Measurements from ENCODE around the gene RAB11FIP5.
A peak's percentile ranks its signal among the peaks of the same experiment; 100 is the strongest.
"Not testable (repeated sequence)": the region's sequence is repeated elsewhere in the genome, so short reads cannot be mapped to it uniquely, and the experiment has no call there.

The RAB11FIP5 gene, protein sequence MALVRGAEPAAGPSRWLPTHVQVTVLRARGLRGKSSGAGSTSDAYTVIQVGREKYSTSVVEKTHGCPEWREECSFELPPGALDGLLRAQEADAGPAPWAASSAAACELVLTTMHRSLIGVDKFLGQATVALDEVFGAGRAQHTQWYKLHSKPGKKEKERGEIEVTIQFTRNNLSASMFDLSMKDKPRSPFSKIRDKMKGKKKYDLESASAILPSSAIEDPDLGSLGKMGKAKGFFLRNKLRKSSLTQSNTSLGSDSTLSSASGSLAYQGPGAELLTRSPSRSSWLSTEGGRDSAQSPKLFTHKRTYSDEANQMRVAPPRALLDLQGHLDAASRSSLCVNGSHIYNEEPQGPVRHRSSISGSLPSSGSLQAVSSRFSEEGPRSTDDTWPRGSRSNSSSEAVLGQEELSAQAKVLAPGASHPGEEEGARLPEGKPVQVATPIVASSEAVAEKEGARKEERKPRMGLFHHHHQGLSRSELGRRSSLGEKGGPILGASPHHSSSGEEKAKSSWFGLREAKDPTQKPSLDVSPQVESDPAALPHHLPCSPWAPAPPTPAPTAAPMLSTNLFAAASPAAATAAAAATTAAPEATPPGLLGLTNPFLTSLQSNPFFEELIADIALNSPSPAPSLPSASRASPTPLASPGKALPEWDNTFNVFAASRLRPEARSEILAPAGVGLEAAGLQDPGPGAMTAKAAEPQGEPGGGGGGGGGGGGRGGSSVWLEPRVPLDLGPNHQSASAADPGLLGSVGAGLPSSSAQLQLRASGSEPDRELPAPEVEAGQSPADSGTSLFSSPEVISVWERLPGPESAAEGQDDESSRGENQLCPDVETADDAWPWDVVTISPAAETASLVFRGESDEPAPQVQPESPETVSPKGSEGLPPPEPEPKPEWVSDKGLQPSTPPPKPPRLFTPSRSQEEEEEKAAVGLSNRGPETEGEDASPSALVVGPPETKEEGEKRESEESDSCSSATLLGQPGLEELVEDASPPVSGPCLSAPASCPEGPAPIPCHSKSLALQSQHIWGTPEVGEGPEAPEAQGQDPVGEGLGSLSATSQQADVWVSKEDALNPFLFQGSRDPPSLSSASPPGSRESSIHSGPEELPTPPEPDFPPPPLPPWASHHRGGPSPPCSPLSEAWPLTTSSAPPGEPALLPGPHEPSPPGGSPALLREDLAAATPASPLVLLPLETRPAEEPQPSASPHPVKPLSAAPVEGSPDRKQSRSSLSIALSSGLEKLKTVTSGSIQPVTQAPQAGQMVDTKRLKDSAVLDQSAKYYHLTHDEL (N-terminal part only)

DNA sequence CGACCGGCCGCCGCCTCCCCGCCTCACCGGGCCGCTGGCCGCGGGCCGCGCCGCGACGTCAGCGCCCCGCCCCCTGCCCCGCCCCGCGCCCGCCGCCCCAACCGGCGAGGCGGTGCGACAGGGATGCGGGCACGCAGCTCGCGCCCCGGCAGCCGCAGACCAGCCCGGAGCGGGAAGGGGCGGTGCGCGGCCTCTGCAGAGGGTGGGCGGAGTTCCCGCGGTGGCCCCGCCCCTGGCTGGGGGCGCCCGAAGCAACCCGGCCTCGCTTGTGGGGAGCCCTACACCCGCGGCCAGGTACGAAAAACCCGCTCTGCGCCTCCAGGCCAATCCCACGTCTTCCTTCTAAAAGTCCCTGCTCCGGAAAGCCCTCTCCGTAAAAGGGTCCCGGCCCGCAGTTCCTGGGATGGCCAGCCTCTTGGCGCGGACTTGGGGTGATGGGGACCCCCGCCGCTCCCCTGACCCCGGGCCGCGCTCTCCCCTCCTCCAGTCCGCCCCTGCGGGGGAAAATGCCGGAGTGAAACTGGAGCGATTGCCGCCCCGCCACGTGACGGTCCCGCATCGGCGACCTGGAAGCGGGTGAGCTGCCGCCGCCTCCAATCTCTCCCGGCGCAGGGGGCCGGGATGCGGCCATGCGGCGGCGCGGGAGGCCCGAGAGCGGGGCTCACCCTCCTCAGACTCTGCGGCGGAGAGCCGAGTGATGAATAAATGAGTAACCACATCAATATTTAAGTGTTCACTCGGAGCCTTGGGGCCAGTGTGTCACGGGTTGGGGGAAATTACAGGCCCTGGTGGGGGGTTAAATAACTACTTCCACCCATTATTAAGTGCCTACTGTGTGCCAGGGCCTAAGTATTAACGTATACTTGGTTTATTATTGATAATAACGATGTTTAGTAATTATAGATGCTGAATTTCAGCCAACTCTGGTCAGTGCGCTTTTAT is at the start of gene RAB11FIP5:
Gene RAB11FIP5, minus strand, starts transcription at position 36 of the 942 bp plus-strand sequence. CDS start 171 bp downstream, outside the sequence.
- peak; percentile 86 for DNase-seq

DNA sequence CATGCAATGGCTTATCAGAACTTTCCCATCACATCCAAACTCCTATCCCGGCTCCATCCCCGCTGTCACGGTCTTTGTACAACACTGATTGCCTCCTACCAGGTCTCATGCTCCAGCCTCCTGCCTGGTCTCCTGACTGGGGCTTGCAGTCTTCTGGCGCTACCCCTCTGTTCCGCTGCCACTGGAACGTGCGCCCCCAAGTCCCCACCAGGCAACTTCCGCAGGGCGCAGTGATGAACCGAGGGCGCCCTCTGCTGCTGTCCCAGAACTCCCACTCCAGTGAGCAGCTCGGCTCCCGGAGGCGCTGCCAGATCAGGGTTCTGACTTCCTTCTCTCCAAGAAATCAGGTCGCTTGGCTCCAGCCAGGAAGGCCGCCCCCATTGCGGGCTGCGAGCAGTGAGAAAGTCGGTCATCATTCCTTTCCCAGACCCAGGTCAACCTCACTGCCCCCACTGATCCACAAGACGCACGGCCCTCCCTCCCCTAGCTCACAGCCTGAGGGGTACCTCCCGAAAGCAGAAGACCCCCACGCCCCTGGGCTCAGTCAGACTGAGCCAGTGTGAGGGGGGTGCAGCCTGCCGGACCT is 43.9 kb upstream of the RAB11FIP5 start:
- peak; percentile 40 for DNase-seq

DNA sequence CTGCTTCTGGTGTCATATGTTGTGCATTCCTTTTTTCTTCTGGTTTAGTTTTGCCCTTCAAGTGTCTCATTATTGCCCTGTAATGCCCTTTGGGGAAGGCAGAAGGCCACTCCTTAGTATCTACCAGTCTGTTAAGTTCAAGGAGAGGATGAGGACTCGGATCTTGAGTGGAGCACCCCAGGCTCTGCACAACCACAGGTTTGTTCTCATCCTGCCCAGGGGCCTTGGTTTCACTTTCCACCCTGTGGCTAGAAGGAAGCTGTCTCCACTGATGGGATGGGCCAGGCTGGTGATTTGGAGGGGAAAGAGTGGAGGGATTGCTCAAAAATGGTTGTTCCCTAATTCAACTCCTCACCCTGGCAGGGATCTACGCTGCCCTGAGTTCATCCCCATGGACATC is 30.2 kb upstream of the RAB11FIP5 start:
- DNase-seq = no peak

DNA sequence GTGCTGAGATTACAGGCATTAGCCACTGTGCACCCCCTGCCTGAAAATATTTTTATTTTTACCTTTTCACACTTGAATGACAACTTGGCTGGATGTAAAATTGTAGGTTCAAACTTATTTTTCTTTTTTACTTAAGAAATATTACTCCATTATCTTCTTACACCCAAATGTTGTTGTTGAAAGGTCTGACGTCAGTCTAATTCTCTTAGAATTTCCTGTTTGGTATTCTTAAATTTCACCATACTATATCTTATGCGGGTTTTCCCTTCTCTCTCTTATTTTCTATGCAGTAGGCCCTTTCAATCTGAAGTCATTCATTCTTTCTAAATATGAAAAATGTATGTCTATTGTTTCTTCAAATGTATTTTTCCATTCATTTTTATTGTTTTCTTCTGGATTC is 29.1 kb upstream of the RAB11FIP5 start:
- no peak for DNase-seq

DNA sequence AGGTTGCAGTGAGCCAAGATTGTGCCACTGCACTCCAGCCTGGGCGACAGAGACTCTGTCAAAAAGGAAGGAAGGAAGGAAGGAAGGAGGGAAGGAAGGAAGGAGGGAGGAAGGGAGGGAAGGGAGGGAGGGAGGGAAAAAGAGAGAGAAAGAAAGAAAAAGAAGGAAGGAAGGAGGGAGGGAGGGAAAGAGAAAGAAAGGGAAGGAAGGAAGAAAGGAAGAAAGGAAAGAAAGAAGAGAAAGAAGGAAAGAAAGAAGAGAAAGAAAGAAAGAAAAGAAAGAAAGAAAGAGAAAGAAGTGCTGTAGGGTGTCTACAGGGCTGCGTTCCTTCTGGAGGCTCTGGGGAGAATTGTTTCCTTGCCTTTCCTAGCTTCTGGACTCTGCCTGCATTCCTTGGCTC is 22.5 kb upstream of the RAB11FIP5 start:
- no peak for DNase-seq

DNA sequence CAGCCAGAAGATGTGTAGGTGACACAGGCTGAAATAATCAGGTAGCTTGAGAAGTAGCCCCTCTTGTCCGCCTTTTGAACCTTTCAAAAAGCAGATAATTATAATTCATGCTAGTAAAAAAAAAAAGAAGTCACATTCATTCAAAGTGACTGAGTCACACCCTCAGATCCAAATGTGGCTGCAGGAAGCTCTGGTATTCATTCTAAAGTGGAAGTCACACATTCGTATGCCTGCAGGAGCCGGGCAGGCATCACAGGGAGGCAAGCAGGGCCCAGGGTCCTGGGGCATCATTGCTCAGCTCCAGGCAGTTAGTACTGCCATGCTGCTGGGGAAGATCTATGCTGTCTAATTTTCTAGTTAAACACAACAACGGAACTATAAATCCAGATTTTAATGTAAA is 21.7 kb upstream of the RAB11FIP5 start:
- DNase-seq = no peak

DNA sequence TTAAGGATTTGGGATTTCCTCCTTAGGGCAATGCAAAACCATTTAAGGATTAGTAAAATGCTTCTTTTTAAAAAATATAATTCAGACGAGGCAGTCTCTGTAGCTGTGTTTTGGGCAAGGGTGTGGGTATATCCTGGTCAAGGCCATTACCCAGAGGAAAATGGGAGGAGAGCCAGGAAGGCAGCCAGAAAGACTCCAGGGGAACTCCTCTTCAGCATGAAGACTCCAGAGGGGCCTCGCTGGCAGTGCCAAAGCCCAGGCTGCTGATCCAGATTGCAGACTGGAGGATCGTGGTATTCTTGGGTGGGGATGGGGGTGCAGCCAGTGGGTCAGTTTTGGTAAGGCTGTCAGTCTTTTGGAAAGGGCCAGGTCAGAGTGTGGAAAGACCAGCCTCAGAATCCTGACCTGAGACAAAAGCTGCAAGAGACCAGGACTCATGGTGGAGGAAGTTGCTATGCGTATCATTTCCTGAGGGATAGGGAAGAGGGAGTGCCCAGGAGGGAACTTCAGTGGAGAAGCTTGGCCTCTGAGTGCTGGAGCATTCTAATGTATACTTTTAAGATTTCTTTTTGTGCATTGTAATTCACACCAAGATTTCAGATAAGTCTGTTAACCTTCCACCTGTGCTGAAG is 20.9 kb upstream of the RAB11FIP5 start:
- DNase-seq = no peak

DNA sequence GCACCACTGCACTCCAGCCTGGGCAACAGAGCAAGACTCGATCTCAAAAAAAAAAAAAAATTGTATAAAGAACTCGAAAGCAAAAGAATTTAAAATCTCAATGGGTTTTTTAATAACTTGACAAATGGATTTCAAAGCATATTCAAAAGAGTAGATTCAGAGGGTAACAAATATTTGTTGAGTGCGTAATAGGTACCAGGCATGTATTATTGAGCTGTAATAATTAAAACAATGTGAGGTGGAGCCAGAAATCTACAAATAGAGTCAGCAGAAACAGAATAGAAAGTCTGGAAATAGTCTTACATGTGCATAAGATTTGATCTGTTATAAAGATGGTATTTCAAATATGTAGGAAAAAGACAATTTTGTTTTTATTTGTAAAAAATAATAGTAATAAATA is 19.1 kb upstream of the RAB11FIP5 start:
- no peak for DNase-seq

DNA sequence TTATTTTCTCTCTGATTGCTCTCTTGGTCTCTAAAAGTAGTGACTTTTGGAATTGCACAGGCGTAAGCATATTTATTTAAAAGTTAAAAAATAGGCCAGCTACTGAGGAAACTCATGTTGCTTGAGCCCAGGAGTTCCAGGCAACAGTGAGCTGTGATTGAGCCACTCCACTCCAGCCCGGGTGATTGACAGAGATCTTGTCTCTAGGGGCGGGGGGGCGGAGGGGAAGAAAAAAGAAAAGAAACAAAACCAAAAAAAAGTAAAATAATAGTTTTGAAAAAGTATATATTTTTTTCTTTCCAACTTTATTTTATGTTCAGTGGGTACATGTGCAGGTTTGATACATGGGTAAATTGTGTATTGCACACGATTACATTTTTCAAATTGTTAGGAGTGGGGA is 18.0 kb upstream of the RAB11FIP5 start:
- DNase-seq = no peak

DNA sequence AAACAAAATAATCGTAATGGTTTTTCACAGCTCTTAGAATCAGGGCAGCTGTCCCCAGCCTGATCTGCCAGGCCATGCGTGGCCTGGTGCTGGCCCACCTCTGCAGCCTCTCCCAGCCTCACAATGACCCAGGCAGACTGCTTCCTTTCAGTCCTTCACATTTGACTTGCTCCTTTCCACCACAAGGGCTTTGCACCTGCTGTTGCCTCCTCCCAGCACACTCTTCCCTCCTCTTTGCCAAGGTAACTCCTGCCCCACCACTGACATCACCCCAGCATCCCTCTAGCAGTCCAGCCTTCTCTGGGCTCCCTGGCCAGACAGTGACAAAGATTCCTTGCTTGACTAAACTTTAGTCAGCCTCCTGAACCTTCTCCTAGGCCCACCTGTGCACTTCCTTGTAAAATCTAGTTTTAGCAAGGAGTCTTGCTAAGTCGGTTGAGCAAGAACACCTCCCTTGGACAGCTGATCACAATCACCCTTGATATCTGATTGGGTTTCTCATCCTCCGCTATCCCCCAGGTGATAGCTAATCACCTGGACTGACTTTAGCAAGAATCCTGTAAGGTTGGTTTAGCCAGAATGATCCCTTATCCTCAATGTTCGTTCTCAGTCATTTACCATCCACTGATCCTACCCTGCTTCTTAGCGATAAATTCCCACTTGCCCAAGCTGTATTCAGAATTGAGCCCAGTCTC is 16.2 kb upstream of the RAB11FIP5 start:
- DNase-seq = no peak

DNA sequence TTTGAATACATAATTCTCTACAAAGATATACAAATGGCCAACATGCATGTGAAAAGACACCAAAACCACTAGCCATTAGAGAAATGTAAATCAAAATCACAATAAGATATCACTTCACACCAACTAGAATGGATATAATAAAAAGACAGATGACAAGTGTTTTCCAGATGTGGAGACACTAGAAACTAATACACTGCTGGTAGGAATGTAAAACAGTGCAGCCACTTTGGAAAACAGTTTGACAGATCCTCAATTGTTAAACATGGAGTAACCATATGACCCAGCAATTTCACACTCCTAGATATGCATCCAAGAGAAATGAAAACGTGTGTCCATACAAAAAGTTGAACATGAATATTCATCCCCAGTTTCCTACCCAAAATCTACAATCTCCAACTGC is 9.8 kb upstream of the RAB11FIP5 start:
- no peak for DNase-seq

DNA sequence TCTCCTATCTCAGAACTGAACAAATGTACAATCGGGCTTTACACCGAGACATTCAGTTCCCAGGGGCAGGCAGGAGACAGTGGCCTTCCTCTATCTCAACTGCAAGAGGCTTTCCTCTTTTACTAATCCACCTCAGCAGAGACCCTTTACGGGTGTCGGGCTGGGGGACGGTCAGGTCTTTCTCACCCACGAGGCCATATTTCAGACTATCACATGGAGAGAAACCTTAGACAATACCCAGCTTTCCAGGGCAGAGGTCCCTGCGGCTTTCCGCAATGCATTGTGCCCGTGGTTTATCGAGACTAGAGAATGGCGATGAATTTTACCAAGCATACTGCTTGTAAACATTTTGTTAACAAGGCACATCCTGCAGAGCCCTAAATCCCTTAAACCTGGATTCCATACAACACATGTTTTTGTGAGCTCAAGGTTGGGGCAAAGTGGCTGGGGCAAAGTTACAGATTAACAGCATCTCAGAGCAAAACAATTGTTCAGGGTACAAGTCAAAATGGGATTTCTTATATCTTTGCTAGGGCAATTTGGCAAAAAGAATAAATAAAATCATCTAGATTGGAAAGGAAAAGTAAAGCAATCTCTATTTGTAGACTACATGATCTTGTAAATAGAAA is 7.0 kb upstream of the RAB11FIP5 start:
- DNase-seq = not testable (repeated sequence)

DNA sequence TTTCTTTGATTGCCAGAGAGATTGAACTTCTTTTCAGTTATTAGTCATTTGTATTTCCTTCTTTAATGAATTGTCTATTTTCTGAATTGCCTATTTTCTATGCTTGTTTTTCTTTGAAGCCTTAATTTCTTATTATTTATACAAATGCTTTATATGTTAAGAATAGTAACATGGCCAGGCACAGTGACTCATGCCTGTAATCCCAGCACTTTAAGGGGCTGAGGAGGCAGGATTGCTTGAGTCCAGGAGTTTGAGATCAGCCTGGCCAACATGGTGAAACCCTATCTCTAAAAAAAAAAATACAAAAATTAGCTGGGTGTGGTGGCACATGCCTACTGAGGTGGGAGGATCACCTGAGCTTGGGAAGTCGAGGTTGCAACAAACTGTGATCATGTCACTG is 4.7 kb upstream of the RAB11FIP5 start:
- no peak for DNase-seq

DNA sequence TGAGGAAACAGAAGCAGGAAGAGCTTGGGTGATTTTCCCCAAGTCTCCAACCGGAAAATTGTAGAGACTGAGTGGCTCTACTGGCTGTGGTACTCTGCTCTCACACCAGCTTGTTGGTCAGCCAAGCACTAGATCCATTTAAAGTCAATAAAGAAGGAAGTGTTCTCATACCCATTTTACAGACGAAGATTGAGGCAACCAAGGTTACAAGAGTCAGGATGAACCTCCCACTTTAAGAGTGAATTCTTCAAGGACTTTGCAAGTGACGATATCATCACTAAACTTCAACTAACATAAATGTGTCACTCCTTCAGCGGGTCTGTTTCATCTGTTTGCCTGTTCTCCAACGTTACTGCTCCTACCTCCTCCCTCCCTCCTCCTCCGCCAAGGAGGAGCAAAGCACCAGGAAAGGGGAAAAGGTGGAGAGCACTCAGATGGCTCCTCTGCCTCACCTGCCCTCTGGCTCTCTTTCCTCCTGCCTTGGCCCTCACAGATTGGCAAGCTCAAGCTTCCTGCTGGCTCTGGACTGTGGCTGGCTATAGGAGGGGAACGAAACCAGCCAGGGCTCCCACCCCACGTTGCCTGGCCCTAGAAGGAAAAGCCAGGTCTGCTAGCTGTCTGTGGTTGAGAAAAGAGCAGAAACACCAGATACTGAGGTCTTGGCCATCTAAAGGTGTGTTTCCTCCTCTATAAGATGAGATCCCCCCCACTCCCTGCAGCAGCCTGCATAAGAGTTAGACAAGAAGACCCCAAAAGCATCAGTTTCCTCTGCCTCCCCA is 3.6 kb upstream of the RAB11FIP5 start:
- no peak for DNase-seq

DNA sequence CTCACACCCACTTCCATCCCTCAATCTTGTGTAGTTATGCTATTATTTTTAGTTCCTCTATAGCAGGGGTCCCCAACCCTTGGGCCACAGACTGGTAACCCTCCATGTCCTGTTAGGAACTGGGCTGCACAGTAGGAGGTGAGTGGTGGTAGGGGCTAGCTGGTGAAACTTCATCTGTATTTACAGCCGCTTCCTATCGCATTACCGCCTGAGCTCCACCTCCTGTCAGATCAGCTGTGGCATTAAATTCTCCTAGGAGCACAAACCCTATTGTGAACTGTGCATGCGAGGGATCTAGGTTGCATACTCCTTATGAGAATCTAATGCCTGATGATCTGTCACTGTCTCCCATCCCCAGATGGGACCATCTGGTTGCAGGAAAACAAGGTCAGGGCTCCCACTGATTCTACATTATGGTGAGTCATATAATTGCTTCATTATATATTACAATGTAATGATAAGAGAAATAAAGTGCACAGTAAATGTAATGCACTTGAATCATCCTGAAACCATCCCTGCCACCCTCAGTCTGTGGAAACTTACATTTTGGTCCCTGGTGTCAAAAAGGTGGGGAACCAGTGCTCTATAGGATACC is 1.6 kb upstream of the RAB11FIP5 start:
- DNase-seq = no peak

DNA sequence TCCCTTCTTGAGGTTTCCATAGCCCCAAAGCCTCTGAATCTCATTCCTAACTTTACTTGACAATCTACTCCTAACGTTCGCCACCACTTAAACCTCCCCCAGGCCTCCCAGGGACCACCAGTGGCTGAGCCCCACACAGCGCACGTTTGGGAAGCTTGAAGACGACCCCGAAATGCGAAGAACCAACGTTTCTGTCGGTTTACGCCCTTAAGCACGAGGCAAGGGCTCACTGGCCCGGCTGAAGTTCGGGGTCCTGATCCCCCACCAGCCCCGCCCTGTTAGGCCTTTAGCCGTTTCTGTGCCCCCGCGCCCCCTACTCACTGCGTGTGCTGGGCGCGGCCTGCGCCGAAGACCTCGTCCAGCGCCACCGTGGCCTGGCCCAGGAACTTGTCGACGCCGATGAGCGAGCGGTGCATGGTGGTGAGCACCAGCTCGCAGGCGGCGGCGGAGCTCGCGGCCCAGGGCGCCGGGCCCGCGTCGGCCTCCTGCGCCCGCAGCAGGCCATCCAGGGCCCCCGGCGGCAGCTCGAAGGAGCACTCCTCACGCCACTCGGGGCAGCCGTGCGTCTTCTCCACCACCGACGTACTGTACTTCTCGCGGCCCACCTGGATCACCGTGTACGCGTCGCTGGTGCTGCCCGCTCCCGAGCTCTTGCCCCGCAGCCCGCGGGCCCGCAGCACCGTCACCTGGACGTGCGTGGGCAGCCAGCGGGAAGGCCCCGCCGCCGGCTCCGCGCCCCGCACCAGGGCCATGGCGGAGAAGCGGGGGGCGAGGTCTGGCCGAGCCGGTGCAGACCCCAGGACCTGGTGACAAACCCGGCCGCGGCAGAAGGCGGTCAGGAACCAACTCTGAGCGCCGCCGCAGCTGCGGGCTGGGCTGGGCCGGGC is 479 bp downstream of the RAB11FIP5 start:
- DNase-seq = peak; percentile 27

All from NCI-H345 (cell line).